ENCODE measurements around the gene CUX1.
"Not testable (repeated sequence)": the region's sequence is repeated elsewhere in the genome, so short reads cannot be mapped to it uniquely, and the experiment has no call there.

Gene CUX1

DNA sequence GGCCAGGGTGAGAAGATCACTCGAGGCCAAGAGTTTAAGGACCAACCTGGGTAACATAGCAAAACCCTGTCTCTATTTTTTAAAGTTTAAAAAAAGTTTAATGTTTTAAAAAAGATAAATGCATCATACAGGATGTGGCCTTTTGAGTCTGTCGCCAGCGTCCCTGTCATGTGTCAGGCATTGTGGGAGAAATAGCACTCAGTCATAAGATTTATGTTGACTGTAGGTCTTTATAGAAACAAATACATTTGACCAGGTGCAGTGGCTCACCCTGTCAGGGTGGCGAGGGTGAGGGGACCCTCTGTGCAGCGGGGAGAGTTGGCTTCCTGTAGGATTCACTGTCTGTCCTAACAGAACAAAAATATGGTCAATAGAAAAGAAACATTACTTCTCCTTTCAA, 405.8 kb downstream of the CUX1 start:
- in situ Hi-C loops (cut with MboI; ENCODE audit: low sequenced_read_pairs), result no loop called here

DNA sequence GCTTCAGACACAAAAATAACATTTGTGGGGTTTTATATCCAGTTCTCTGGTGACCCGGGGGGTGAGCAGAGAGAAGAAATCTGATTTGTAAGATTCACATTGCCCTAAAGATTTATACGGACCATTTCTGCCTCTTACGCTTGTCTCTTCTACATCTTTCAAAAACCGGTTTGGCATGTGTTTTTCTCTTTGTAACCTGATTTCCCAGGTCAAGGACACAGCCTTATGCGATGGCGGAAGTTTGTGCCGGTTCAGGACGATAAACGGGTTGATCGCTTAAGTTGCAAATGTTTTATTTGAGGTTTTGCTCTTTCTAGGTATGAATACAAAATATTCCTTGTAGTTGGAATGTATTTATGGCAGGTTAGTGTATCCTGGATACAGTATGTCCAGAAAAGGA, 407.6 kb downstream of the CUX1 start:
- in situ Hi-C loops (cut with MboI; ENCODE audit: low sequenced_read_pairs), result no loop called here

DNA sequence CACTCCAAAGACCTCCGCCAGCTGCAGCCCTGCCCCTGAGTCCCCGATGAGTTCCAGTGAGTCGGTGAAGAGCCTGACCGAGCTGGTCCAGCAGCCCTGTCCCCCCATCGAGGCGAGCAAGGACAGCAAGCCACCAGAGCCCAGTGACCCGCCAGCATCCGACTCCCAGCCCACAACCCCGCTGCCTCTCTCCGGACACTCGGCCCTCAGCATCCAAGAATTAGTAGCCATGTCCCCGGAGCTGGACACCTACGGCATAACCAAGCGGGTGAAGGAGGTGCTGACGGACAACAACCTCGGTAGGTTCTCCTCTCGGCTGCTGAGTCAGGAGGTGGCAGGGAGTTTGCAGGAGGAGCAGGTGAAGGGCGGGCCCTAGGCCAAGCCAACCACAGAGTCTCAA, 409.9 kb downstream of the CUX1 start:
- in situ Hi-C loops (cut with MboI; ENCODE audit: low sequenced_read_pairs), result no loop called here

DNA sequence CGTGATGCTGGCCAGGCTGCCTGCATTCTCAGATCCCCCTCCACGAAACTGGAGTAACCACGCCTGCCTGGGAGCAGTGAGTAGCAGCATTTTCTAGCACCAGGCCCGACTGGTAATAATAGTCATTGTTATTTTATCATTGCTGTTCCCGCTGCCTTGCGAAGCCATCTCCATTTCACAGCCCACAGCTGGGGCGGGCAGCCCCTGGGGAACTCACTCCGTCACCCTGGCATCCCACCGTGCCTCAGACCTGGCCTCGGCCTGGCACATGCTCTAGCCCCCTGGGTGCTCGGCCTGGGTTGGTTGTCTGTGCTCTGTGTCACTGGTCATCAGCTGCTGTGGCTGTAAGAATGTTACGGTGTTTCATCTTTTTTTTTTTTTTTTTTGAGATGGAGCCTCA, 411.5 kb downstream of the CUX1 start:
- in situ Hi-C loops (cut with MboI; ENCODE audit: low sequenced_read_pairs), result no loop called here

DNA sequence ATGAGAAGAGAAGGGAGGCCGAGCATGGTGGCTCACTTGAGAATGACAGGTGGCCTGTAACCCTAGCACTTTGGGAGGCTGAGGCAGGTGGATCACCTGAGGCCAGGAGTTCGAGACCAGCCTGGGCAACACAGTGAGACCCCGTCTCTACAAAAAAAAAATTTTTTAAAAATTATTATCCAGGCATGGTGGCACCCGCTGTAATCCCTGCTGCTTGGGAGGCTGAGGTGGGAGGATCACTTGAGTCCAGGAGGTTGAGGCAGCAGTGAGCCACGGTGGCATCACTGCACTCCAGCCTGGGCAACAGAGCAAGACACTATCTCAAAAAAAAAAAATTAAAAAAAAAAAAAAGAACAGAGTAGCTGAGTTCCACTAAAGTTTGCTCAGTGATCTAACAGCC, 412.7 kb downstream of the CUX1 start:
- in situ Hi-C loops (cut with MboI; ENCODE audit: low sequenced_read_pairs), result not testable (repeated sequence)

DNA sequence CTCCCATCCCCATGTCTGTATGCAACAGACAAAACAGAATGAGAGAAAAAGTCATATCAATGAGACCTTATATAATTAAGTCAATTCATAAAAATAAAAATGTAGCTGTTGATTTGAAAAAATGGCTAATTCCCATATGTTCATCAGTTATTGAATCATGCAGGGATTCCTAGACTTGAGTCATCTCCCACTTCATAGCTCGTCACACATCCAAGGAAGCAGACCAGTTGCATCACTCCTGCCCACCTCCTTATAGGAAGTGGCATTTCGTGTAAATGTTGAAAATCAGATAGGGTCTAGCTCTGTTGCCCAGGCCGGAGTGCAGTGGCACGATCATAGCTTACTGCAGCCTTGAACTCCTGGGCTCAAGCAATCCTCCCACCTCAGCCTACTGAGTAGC, 413.2 kb downstream of the CUX1 start:
- in situ Hi-C loops (cut with MboI; ENCODE audit: low sequenced_read_pairs), result no loop called here

DNA sequence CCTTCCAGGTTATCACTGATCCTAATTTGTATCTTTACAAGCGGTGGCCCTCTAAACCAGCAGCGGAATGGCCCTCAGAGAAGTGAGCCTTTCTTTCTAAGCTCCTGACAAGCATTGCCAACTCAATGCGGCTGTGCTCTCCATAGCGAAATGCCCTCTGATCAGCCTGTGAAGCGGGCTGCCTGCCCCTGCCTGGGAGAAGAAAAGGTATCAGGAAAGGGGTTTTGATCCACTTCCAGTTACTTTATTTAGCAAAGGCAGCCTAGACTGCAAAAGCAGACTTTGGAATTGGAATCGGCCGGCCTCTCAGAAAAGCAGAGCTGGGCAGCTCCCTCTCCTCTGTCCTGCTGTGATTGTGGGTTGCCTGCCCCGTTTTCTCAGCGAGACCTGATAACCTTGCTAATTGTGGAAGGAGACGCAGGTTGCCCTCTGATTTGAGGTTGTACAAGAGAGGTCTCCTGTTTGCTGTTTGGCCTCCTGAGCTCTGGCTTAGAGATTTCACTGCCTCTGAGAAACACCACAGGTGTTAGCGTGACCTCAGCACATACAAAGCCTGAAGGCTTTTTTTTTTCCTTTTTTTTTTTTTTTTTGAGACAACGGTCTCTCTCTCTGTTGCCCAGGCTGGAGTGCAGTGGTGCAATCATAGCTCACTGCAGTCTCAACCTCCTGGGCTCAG, 415.3 kb downstream of the CUX1 start:
- in situ Hi-C loops (cut with MboI; ENCODE audit: low sequenced_read_pairs), result no loop called here

DNA sequence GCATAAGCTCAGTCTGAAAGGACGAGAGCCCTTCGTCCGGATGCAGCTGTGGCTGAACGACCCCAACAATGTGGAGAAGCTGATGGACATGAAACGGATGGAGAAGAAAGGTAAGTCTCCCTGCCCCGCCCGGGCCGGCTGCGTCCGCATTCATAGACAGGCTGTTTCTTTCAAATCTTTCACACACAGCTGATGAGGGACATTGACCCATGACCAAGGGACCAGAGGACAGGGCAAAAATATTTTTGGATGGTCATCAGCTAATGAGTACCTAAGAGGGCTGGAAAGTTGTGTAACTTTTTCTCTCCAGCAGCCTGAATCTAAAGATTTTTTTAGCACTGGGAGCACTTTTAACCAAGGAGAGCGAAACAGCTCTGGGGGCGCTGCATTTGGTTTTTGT, 416.7 kb downstream of the CUX1 start:
- in situ Hi-C loops (cut with MboI; ENCODE audit: low sequenced_read_pairs), result no loop called here

DNA sequence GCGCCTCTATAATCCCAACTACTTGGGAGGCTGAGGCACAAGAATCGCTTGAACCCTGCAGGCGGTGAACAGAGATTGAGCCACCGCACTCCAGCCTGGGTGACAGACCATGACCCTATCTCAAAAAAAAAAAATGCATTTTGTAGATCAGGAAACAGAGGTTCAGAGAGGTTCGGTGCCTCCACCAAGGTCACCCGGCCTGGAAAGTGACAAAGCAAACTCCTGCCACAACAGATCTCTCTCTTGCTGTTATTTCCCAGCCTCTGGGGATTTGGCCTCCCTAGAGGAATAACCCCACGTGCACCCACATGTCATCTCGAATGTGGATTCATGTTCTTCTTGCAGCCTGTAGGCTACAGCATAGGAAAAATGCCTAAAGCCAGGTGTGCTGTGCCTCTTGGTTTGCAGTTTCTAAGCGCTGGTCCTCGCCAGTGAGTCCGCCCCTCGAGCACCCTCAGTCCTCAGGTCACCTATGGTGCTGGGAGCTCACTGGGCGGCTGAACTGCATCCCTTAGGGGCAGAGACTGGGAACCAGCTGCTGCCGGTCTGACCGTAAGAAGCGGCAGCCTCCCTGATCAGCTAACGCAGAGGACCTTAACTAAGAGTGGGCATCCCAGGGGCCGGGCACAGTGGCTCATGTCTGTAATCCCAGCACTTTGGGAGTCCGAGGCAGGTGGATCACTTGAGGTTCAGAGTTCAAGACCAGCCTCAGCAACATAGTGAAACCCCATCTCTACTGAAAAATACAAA, 417.6 kb downstream of the CUX1 start:
- in situ Hi-C loops (cut with MboI; ENCODE audit: low sequenced_read_pairs), result no loop called here

DNA sequence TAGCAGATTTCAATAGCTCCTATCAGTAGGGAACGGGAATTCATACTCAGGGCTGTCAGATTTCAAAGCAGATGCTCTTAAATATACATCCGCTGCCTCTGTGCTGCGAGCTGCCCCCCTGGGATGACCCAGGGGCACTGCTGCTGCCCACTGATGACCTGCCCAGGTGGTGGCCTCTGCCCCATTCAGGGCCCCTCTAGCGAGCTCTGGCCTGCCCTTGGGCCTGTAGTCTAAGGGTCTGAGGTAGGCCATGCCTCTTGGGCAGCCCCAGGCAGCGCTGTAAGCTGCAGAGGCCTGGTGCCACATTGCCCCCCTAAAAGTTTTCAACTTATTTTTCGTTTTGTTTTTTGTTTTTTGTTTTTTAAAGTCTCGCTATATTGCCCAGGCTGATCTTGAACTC, 418.7 kb downstream of the CUX1 start:
- in situ Hi-C loops (cut with MboI; ENCODE audit: low sequenced_read_pairs), result no loop called here

DNA sequence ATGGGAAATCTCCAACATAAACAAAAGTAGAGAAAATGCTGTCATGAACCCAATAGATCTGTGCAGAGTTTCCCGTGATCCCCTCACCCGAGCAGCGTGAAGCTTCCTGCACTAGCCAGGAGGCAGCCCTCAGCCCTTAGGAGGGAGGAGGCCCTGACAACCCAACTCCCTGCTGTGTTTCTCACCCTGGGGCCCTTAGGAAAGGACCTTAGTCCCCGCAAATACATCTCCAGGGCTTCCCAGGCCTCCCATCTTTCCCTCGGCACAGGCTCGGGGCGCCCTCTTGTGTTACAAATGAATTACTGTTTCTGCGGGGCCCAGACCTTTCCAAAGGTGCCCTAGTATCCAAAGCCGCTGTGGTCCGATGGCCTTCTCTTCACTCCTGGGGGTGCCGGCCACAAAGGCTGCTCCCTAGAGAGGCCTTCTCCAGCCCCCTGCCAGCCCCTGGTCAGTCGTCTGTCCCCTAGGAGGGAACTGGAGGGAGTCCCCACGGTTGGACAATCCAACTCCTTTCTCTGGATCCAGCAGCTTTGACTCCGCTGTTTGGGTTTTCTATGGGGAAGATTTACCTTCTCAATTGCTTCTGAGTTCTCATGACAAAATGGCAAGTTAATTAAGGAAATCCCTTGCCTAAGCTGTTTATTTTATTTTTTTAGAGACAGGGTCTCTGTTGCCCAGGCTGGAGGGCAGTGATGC, 419.3 kb downstream of the CUX1 start:
- in situ Hi-C loops (cut with MboI; ENCODE audit: low sequenced_read_pairs), result no loop called here

DNA sequence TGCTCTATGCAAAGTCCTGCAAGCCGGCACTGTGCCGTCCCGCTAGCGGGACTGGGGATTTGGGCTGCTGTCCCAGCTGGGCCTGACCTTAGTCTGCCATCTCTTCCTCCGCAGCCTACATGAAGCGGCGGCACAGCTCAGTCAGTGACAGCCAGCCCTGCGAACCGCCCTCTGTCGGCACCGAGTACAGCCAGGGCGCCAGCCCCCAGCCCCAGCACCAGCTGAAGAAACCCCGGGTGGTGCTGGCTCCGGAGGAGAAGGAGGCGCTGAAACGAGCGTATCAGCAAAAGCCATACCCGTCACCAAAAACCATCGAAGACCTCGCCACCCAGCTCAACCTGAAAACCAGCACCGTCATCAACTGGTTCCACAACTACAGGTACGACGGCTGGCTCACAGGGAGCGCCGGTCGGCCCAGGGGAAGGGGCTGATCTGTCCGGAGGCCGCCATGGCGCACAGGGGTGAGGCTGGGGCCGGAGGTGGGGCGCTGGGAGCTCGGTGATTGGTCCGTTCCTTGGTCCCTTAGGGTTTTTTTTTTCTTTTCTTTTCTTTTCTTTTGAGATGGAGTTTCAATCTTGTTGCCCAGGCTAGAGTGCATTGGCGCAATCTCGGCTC, 421.9 kb downstream of the CUX1 start:
- in situ Hi-C loops (cut with MboI; ENCODE audit: low sequenced_read_pairs), result no loop called here

DNA sequence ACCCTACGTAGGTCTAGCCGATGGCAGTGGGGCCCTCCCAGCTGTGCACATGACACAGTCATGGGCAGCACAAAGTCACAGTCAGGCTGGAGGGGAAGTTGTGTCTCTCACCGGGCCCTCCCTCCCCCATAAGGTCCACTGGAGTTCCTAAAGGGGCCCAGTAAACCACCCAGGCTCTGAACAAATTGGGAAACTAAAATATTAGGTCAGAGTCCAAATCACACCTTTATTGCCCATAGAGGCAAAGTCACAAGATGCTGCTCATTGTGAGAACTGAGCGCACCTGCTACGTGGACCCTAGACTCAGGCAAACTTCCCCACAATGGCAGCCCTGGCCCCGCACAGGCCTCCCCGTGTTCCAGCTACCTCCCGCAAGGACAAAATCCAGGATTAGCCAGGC, 424.0 kb downstream of the CUX1 start:
- in situ Hi-C loops (cut with MboI; ENCODE audit: low sequenced_read_pairs), result no loop called here

DNA sequence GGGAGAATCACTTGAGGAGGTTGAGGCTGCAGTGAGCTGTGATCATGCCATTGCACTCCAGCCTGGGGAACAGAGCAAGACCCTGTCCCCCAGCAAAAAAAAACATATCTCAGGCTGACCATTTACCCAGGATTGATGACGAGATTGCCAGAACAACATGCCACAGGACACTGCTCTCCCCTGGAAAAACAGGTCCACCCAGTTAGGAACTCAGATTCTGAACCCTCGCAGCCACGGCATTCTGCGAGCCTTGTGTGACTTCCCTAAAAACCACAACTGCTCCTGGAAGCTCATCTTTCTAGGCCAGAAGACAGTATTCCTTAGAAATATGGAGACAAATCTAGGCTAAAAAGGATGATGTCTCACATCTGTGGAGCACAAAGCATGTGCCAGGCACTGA, 427.2 kb downstream of the CUX1 start:
- in situ Hi-C loops (cut with MboI; ENCODE audit: low sequenced_read_pairs), result no loop called here

DNA sequence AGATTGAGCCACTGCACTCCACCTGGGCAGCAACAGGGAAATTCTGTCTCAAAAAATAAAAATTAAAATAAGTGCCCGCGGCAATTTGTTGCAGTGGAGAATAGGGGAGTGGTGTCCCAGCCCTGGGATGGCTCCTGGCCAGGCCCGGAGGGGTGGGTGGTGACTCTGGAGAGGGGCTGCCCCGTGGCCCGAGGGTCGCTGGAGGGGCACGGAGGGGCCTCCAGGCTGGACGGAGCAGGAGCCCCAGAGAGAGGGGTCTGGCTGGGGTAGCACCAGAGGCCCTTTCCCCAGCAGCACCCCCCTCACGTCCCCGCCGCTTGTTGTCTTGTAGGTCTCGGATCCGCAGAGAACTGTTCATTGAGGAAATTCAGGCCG, 430.6 kb downstream of the CUX1 start:
- in situ Hi-C loops (cut with MboI; ENCODE audit: low sequenced_read_pairs), result no loop called here

DNA sequence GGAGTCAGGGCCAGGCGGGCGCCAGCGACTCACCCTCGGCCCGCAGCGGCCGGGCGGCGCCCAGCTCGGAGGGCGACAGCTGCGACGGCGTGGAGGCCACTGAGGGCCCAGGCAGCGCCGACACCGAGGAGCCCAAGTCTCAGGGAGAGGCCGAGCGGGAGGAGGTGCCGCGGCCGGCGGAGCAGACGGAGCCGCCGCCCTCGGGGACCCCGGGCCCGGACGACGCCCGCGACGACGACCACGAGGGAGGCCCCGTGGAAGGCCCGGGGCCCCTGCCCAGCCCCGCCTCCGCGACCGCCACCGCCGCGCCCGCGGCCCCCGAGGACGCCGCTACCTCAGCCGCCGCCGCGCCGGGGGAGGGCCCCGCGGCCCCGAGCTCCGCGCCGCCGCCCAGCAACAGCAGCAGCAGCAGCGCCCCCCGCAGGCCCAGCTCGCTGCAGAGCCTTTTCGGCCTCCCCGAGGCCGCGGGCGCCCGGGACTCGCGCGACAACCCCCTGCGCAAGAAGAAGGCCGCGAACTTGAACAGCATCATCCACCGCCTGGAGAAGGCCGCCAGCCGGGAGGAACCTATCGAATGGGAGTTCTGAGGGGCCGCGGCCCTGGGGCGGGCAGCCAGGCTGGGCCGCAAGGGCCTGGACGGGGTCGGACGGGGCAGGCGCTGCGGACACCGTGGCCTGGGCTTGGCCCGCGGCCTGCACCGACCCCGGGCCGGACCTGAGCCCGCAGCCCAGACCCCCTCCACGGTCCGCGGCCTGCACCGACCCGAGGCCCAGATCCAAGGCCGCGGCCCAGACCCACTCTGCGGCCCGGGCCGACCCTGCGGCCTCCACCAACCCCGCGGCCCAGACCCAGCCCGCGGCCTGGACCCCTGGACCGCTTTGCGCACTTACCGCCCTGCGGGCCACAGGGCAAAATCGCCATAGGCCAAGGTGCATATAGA, 431.3 kb downstream of the CUX1 start:
- in situ Hi-C loops (cut with MboI; ENCODE audit: low sequenced_read_pairs), result no loop called here

DNA sequence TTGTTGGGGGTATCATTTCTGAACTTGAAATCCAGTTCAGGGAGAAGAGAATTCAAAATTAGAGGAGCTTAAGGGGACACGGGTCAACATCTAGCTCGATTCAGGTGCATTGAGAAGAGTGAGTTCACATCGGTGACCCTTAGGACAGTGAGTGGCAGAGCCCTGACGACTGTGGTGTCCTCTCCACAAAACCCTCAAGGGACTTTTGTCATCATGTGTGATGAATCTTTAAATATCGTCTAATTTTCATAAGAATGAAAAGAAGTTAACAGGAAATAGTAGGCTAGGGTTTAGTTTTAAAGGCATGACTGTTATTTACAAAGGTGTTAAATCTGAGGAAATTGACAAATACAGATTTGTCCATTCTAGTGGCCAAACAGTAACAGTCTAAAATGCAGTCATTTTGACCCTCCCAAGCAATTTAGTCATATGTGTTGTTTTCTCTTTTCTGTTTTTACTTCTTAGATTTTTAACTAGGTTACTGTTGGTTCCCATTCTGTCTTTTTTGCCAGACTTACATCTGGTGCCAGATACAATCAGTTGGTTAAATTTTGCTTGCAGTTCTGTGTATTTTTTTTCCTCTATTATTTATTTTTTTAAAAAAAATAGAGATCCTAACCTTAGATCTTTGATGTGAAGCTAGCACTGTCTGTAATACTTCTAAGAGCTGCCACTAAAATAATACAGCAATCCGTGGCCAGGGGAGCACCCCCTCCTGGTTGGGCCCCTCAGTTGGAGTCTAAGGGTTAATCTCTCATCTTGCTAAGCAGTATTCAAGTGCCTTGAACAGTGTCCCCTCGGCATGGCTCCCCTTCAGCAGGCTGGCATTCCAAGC, 434.3 kb downstream of the CUX1 start:
- in situ Hi-C loops (cut with MboI; ENCODE audit: low sequenced_read_pairs), result no loop called here

DNA sequence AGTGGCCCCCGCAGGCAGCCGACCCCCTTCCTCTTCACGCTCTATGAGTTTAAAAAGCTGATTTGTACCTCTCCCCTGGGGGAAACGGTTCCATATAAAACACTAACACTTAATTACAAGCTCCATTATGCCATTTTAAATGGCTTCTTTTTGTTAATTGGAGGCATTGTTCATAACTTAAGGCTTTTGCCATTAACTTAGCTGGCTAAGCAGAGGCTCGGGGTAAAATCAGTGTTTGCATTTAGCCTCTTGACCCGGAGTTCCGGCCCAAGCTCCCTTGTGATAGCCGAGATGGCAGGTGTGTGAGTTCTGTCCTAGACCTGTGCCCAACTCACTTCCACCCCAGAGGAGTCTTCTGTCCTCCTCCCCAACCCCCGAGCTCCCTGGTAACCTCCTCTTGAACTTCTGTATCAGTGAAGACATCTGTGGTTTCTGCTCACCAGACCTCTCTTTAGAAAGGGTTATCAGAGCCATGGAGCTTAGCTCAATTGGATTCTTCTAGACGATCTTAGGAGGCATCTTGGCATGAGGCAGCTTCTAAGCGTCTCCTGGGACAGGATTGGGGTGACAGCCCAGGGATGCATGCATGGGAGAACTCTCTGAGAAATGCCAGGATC, 435.0 kb downstream of the CUX1 start:
- in situ Hi-C loops (cut with MboI; ENCODE audit: low sequenced_read_pairs), result no loop called here

Data from hTERT RPE-1 (cell line).